Gastrocnemius medialis (tissue), 4 donors: Measurements from ENCODE around the gene PPP2R2C.

Experiments used
- POLR2A ChIP-seq, 2 donors: fragments of 450-650 bp; IDR thresholded peaks; one replicate each; pipeline ENCODE4 v1.6.1; 2017; ENCODE audit warnings: antibody characterized with exemption in 2 of 2, mild to moderate bottlenecking in 2 of 2, moderate library complexity in 2 of 2
- TF ChIP-seq, protein P1 (sequence below), 5 experiments: fragments of 450-650 bp in 3 of 5; fragments of 200-600 bp in 2 of 5; sonication (generic) in 2 of 5; IDR thresholded peaks in 4 of 5; conservative IDR thresholded peaks in 1 of 5; 1 replicate in 4 of 5; 2 replicates in 1 of 5; pipeline ENCODE4 v1.5.1; 2016 to 2019; ENCODE audit warnings: antibody characterized with exemption in 5 of 5, mild to moderate bottlenecking in 3 of 5, moderate library complexity in 3 of 5

DNA sequence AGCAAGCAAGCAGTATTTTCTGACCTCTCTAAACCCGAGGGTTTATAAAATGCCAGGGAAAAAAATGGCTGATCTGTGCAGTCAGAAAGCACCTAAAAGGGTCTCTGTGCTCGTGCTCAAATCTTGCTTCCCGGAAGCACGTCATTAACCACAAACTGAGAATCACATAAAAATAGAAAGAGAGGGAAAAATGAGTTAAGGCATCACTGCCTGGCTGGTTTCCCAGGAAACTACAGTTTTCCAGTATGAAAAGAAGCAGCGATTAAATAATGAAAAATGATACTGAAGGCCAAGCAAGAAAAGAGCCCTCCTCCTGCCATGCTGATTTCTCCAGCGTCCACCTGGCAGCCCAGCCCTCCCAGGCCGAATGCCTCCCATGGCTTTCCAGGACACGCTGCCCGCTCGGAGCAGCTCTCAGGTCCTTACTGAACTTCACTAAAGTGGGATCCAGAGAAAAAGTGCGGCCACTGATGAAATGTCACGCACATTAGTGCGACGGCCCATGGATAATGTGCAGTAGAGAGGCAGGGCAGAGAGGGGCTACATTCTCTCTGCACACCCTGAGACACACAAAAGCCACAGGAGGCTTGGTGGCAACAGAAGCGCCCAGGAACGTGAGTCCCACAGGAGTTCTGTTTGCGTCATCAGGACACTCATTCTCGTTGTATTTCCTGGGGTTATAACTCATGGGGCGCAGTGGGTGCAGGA lies 122.4 kb downstream of the PPP2R2C start:
- no peak for TF ChIP-seq POLR2A (IDR thresholded peaks at IDR 0.05)
- TF ChIP-seq, protein P1, sequence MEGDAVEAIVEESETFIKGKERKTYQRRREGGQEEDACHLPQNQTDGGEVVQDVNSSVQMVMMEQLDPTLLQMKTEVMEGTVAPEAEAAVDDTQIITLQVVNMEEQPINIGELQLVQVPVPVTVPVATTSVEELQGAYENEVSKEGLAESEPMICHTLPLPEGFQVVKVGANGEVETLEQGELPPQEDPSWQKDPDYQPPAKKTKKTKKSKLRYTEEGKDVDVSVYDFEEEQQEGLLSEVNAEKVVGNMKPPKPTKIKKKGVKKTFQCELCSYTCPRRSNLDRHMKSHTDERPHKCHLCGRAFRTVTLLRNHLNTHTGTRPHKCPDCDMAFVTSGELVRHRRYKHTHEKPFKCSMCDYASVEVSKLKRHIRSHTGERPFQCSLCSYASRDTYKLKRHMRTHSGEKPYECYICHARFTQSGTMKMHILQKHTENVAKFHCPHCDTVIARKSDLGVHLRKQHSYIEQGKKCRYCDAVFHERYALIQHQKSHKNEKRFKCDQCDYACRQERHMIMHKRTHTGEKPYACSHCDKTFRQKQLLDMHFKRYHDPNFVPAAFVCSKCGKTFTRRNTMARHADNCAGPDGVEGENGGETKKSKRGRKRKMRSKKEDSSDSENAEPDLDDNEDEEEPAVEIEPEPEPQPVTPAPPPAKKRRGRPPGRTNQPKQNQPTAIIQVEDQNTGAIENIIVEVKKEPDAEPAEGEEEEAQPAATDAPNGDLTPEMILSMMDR (IDR thresholded peaks at IDR 0.05 in 4 of 5, conservative IDR thresholded peaks at IDR 0.05 in 1 of 5): no peak
